Spleen (tissue), 11 donors: ENCODE data around the gene ALMS1. TPM values are rescaled to one million over a fixed set of nuclear protein-coding genes. Genes with fewer than 3 reads are reported as not detected.
"Not testable (repeated sequence)": the region's sequence is repeated elsewhere in the genome, so short reads cannot be mapped to it uniquely, and the experiment has no call there.

Source experiments
- DNase-seq: peaks from one replicate; pipeline ENCODE4 v3.0.0-alpha.2; 2020
- H3K27ac ChIP-seq, 8 donors: fragments of 200-600 bp; sonication (generic) in 7 of 8; 1 replicate in 4 of 8; 2 replicates in 4 of 8; pipeline versions ENCODE4 v1.5.0 to v1.8.0; 2016 to 2021; ENCODE audit warnings: inconsistent platforms in 4 of 8, mild to moderate bottlenecking in 4 of 8, moderate library complexity in 1 of 8
- H3K27me3 ChIP-seq, 7 donors: fragments of 200-600 bp; sonication (generic) in 6 of 7; replicated peaks in 1 of 7; 1 replicate in 4 of 7; 2 replicates in 3 of 7; pipeline versions ENCODE4 v1.5.0 to v1.8.0; 2016 to 2021; ENCODE audit warnings: inconsistent platforms in 3 of 7, mild to moderate bottlenecking in 1 of 7
- H3K36me3 ChIP-seq, 6 donors: fragments of 200-600 bp; sonication (generic) in 5 of 6; 1 replicate in 4 of 6; 2 replicates in 2 of 6; pipeline versions ENCODE4 v1.5.0 to v1.8.0; 2016 to 2021; ENCODE audit warnings: inconsistent platforms in 2 of 6
- H3K4me1 ChIP-seq, 6 donors: fragments of 200-600 bp; sonication (generic) in 5 of 6; 1 replicate in 3 of 6; 2 replicates in 3 of 6; pipeline versions ENCODE4 v1.5.0 to v1.8.0; 2016 to 2021; ENCODE audit warnings: inconsistent platforms in 3 of 6
- H3K4me3 ChIP-seq, 8 donors: fragments of 200-600 bp; sonication (generic) in 7 of 8; 1 replicate in 4 of 8; 2 replicates in 4 of 8; pipeline versions ENCODE4 v1.5.0 to v1.8.0; 2016 to 2021; ENCODE audit warnings: inconsistent platforms in 4 of 8, mild to moderate bottlenecking in 4 of 8, moderate library complexity in 2 of 8
- H3K9me3 ChIP-seq, 8 donors: fragments of 200-600 bp; sonication (generic) in 7 of 8; 1 replicate in 4 of 8; 2 replicates in 4 of 8; pipeline versions ENCODE4 v1.5.0 to v1.8.0; 2016 to 2021; ENCODE audit warnings: inconsistent platforms in 4 of 8
- CTCF ChIP-seq, 11 experiments: fragments of 200-600 bp in 7 of 11; fragments of 450-650 bp in 4 of 11; sonication (generic) in 4 of 11; IDR thresholded peaks in 8 of 11; conservative IDR thresholded peaks in 3 of 11; 1 replicate in 7 of 11; 2 replicates in 4 of 11; pipeline versions ENCODE4 v1.4.0 to v1.8.0; 2016 to 2021; ENCODE audit warnings: antibody characterized with exemption in 11 of 11, inconsistent platforms in 4 of 11, mild to moderate bottlenecking in 1 of 11
- POLR2A ChIP-seq, 3 donors: fragments of 450-650 bp; IDR thresholded peaks; one replicate each; pipeline ENCODE4 v1.5.1; 2017; ENCODE audit warnings: antibody characterized with exemption in 3 of 3, mild to moderate bottlenecking in 1 of 3
- POLR2AphosphoS5 ChIP-seq, 3 donors: sonication (generic); formaldehyde crosslinking; IDR thresholded peaks; one replicate each; pipeline ENCODE4 v1.5.1; 2017; ENCODE audit warnings: antibody characterized with exemption in 3 of 3
- WGBS, 5 donors: extraction: QIAGEN DNeasy Blood & Tissue Kit in 3 of 5; methylation state at CpG; one replicate each; pipeline versions ENCODE4 v1.1.5 to v1.1.7; 2013 to 2018; 5-methylcytosine and 5-hydroxymethylcytosine counted together
- intact Hi-C: fragments of 100-400 bp; cut with DNase I; formaldehyde crosslinking; loops from one replicate; pipeline ENCODE4 v1.15.0; 2023; ENCODE audit warnings: low total_unique reads
- polyA plus RNA-seq, 3 donors: library from polyadenylated mRNA; stranded (reverse); fragments of 200-250 nt; gene quantifications; one replicate each; pipeline ENCODE4 v1.2.1, GENCODE V29; 2013
- total RNA-seq, 7 donors: library from RNA; depleted of rRNA in 3 of 7; stranded (reverse); fragments of >200 nt in 3 of 7; fragmentation: NEBNext Ultra II Directional in 4 of 7; extraction: Animal tissue kit (Norgen Biotek cat#: 25700) in 4 of 7; gene quantifications; one replicate each; pipeline versions ENCODE4 v1.1.0 to v1.2.1, GENCODE V29; 2016 to 2021
- donor health status: healthy with polysubstance abuse.
- donor health status: DM: no; HTN: no; CAD: no; lungs with moderate emphysema.
- donor health status: DM: no; HTN: no; CAD: no.
- donor health status: Bipolar disorder and iron deficiency.
- donor health status: healthy.
- donor health status: DM: no; HTN: no; CAD: no.
- donor health status: DM: yes; HTN: yes; CAD: no.

Gene ALMS1
- total and polyA plus RNA-seq, 10 donors: 3.8 to 34.2 (median 17.7) TPM

GRCh38 chr2:73528688-73529087, 143.1 kb downstream of the ALMS1 start:
- 100% methylated on average over 1 of the region's 1 CpG for WGBS, 5 donors
- TF ChIP-seq POLR2AphosphoS5 (IDR thresholded peaks at IDR 0.05) (no peak), POLR2A (IDR thresholded peaks at IDR 0.05) (no peak), CTCF (IDR thresholded peaks at IDR 0.05 in 8 of 11, conservative IDR thresholded peaks at IDR 0.05 in 3 of 11) (no peak)
- peaks cover 6 to 75% (median 66%) of the 10 kb centered on the region in 8 donors for H3K9me3 ChIP-seq
- DNase-seq: no peak
- H3K27me3 ChIP-seq: no peaks in the 10 kb centered on the region
- no peak overlapping the region for H3K4me3 ChIP-seq
- intact Hi-C loops: no loop called here
- no peak overlapping the region for H3K27ac ChIP-seq
- H3K4me1 ChIP-seq: no peaks in the 10 kb centered on the region
- peaks cover 0 to 91% (median 26%) of the 10 kb centered on the region in 6 donors for H3K36me3 ChIP-seq

GRCh38 chr2:73530773-73531172, 145.1 kb downstream of the ALMS1 start:
- not testable (repeated sequence) for H3K27me3 ChIP-seq

GRCh38 chr2:73532381-73532780, 146.7 kb downstream of the ALMS1 start:
- intact Hi-C loops: no loop called here
- DNase-seq: no peak
- TF ChIP-seq POLR2AphosphoS5 (IDR thresholded peaks at IDR 0.05) (no peak), POLR2A (IDR thresholded peaks at IDR 0.05) (no peak), CTCF (IDR thresholded peaks at IDR 0.05 in 8 of 11, conservative IDR thresholded peaks at IDR 0.05 in 3 of 11) (no peak)
- Histone ChIP-seq H3K36me3 (peaks cover 0 to 97% (median 42%) of the 10 kb centered on the region in 6 donors), H3K9me3 (peaks cover 0 to 44% (median 36%) of the 10 kb centered on the region in 8 donors), H3K4me1 (no peaks in the 10 kb centered on the region), H3K27ac (no peak overlapping the region), H3K4me3 (no peak overlapping the region), H3K27me3 (no peaks in the 10 kb centered on the region)
- 90 to 100% (median 100%) methylated on average over 1 of the region's 1 CpG for WGBS, 5 donors

More at GRCh38 chr2:73530773-73531172, 145.1 kb downstream of the ALMS1 start:
- DNase-seq, intact Hi-C loops, H3K27ac ChIP-seq, H3K4me3 ChIP-seq, H3K4me1 ChIP-seq: not testable (repeated sequence)
- peaks cover 0 to 86% (median 32%) of the 10 kb centered on the region in 6 donors for H3K36me3 ChIP-seq
- peaks cover 3 to 58% (median 52%) of the 10 kb centered on the region in 8 donors for H3K9me3 ChIP-seq
- 91 to 96% (median 96%) methylated on average over 4 of the region's 4 CpGs for WGBS, 5 donors

- intact Hi-C loops: no loop called here
- H3K4me1 ChIP-seq: no peaks in the 10 kb centered on the region
- H3K36me3 ChIP-seq: peaks cover 0 to 78% (median 33%) of the 10 kb centered on the region in 6 donors
- TF ChIP-seq POLR2A (IDR thresholded peaks at IDR 0.05): no peak
- TF ChIP-seq CTCF (IDR thresholded peaks at IDR 0.05 in 8 of 11, conservative IDR thresholded peaks at IDR 0.05 in 3 of 11): no peak
- no peak for TF ChIP-seq POLR2AphosphoS5 (IDR thresholded peaks at IDR 0.05)
- H3K9me3 ChIP-seq: peaks cover 0 to 31% (median 13%) of the 10 kb centered on the region in 8 donors
- no peak for DNase-seq
- WGBS, 5 donors: 95 to 99% (median 98%) methylated on average over 6 of the region's 6 CpGs
- H3K27me3 ChIP-seq: no peaks in the 10 kb centered on the region
- no peak overlapping the region for H3K27ac ChIP-seq
- no peak overlapping the region for H3K4me3 ChIP-seq
These were observed 150.7 kb downstream of the ALMS1 start for GRCh38 chr2:73536133-73536840.

- H3K27me3 ChIP-seq, H3K9me3 ChIP-seq, intact Hi-C loops, H3K27ac ChIP-seq, H3K4me3 ChIP-seq, DNase-seq, H3K4me1 ChIP-seq: not testable (repeated sequence)
- peaks cover 0 to 40% (median 9%) of the 10 kb centered on the region in 6 donors for H3K36me3 ChIP-seq
- WGBS, 5 donors: 90 to 97% (median 92%) methylated on average over 5 of the region's 5 CpGs
These were observed 175.2 kb downstream of the ALMS1 start for GRCh38 chr2:73560875-73561274.
